ENCODE measurements around the gene NSRP1.
"Not testable (repeated sequence)": the region's sequence is repeated elsewhere in the genome, so short reads cannot be mapped to it uniquely, and the experiment has no call there.

NSRP1 gene

DNA sequence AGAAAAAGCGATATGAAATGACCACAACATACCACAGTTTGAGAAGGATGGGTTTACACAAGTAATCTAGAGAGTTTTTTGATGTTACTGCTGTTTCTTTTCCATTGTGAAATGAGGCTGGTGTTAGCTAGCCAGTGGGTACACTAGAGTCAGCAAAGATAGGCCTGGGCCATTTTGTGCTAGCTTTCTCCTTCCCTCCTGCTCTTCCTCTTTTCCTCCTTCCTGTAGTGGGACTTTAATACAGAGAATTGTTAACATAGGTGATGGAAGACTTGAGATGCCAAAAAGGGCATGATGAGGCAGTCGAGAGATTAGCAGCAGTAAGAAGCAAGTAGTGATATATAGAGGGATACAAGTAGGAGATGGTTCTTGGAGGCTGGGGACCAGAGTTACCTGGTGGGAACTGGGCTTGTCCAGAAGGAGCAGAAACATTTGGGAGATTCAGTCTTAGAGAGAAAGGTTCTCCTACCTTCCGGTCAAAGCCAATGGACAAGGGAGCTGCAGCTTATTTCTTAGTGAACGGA, 7.7 kb downstream of the NSRP1 start:
- no peak for DNase-seq

GRCh38 chr17:30130121-30130520, 13.5 kb downstream of the NSRP1 start:
- no peak for DNase-seq

DNA sequence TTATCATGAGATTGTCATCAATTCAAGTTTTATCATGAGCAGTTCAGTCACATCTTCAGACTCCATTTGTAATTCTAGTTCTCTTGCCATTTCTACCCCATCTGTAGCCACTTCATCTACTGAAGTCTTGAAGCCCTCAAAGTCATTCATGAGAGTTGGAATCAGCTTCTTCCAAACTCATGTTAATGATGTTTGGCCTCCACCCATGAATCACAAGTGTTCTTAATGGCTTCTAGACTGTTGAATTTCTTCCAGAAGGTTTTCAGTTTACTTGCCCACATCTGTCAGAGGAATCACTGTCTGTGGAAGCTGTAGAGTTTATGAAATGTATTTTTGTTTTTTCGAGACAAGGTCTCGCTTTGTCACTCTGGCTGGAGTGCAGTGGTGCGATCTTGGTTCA, 16.0 kb downstream of the NSRP1 start:
- DNase-seq: no peak

DNA sequence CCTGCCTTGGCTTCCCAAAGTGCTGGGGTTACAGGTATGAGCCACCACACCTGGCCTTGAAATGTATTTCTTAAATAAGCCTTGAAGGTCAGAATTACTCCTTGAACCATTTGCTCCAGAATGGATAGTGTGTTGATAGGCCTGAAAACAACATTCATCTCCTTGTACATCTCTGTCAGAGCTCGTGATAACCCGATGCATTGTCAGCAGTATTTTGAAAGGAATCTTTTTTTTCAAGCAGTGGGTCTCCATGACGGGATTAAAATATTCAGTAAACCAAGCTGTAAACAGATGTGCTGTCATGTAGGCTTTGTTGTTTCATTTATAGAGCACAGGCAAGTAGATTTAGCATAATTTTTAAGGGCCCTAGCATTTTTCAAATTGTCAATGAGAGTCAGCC, 16.6 kb downstream of the NSRP1 start:
- no peak for DNase-seq

DNA sequence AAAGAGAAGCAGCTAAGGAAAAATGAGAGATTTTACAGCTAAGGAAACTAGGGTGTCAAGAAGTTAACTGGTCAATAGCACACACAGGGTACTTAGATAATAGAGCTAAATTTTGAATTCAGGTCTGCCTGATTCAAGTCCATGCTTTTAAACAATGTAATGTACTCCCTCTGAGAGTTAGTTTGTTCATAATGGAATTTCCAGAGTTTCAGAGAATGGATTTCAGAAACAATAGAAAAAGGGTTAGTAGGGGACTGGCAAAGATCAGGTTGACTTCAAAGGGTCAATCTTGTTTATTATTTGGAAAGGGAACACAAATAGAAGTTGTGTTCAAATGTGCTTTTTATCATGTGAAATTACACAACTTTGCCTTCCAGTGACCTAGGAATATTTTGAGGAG, 17.9 kb downstream of the NSRP1 start:
- no peak for DNase-seq

GRCh38 chr17:30137158-30137557, 20.5 kb downstream of the NSRP1 start:
- DNase-seq: no peak

DNA sequence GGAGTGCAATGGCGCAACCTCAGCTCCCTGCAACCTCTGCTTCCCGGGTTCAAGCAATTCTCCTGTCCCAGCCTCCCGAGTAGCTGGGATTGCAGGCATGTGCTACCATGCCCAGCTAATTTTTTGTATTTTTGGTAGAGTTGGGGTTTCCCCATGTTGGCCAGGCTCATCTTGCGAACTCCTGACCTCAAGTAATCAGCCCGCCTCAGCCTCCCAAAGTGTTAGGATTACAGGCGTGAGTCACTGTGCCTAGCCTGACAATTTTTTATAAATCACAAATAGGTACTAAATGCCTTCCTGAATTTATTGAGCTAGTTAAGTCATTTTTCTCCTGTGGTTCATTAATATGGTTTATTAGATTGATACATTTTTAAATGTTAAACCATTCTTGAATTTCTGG, 31.2 kb downstream of the NSRP1 start:
- DNase-seq: not testable (repeated sequence)

DNA sequence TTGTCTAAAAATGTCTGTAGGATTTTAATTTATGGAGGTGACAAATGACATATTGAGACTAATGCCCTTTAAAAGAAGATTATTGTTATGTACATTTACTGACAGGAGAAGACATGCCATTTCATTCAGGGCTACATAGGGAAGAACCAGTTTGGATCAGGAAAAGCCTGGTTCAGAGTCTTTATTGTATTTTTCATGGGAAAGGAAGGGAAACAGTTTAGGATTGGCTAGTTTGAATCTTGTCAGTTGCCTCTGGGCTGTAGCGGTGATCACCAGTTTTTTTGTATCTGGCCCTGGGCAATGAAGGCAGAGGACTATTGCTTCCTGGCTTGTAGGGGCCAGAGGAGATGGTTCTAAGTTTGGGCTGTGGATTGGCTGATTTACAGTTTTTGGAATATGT, 31.8 kb downstream of the NSRP1 start:
- no peak for DNase-seq

GRCh38 chr17:30151471-30151870, 34.9 kb downstream of the NSRP1 start:
- no peak for DNase-seq

GRCh38 chr17:30153463-30153862, 36.8 kb downstream of the NSRP1 start:
- DNase-seq: no peak

DNA sequence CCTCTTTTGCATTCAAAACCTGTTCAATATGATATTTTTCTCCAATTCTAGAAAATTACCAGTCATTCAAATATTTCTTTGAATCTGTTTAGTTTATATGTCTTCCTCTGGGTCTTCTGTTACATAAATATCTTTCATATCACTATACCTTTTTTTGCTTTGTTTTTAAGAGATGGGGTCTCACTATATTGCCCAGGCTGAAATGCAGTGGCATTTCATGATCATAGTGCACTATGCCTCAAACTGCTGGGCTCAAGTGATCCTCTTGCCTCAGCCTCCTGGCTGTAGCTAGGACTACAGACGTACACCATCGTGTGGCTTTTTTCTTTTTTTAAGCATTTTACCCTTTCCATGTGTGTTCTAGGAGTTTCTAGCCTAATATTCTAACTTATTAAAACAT, 38.8 kb downstream of the NSRP1 start:
- no peak for DNase-seq

GRCh38 chr17:30158896-30159625, 42.4 kb downstream of the NSRP1 start:
- DNase-seq: no peak

GRCh38 chr17:30160419-30161172, 44.0 kb downstream of the NSRP1 start:
- no peak for DNase-seq

DNA sequence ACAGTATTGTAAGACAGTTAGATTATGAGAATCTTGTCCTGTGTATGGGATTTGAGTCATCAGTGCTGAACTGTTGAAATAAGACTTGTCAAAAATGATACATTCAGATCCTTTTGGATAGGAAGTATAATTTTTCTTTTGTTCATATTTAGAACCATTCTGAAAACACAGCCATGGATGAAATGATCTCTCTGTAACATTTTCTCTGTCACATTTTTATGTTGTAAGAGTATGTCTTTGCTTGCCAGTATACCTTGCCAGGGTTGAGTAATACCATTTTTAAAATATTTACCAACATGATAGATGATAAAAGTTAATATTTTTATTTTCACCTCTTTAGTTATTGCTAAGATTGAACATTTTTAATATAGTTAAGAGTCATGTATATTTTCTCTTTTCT, 45.0 kb downstream of the NSRP1 start:
- no peak for DNase-seq

DNA sequence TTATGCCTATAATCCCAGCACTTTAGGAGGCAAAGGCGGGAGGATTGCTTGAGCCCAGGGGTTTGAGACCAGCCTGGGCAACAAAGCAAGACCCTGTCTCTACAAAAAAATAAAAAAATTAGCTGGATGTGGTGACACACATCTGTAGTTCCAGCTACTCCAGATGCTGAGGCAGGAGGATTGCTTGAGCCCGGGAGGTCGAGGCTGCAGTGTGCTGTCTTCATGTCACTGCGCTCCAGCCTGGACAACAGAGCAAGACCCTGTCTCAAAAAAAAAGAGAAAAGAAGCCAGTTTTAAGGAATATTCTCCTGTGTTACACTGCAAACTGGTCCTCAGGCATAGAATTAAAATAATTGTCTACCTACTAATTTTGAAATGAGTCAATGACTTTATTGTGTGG, 47.9 kb downstream of the NSRP1 start:
- no peak for DNase-seq

GRCh38 chr17:30165147-30165546, 48.5 kb downstream of the NSRP1 start:
- DNase-seq: no peak

GRCh38 chr17:30165960-30166359, 49.3 kb downstream of the NSRP1 start:
- no peak for DNase-seq

GRCh38 chr17:30170415-30170987, 53.9 kb downstream of the NSRP1 start:
- peak; percentile 40 for DNase-seq

DNA sequence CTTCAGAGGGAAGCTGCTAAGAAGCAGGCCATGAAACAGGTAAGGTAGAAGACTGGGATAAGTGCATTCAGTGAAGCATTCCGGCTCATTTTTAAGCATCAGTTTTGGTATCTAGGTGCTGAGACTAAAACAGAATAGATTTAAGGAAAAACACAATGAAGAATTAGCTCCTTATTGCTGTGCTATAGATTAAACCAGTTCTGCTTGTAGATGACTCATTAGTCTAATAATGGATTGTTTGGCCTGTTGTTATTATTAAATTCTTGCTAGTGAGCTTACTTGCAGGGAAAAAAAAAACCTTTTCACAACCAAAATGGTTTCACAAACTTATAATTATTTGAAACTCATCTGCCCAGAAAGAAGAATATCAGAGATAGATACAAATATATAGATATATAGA, 55.9 kb downstream of the NSRP1 start:
- DNase-seq: peak; percentile 3

DNA sequence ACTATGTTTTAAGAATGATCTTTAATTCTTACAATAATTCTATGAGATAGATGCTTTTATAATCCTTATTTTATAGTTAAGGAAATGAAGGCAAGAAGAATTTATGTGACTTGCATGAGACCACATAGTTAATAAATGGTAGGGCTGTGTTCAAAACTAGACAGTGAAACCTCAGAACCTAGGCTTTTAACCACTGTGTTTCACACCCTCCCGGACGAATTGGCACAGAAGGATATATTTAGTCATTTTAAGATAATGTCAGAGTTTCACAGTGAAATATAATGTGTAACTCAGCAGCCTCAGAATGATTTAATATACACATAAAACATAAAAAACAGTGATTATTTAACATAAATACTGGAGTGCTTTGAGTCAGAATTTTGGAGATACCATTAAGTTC, 57.0 kb downstream of the NSRP1 start:
- no peak for DNase-seq

DNA sequence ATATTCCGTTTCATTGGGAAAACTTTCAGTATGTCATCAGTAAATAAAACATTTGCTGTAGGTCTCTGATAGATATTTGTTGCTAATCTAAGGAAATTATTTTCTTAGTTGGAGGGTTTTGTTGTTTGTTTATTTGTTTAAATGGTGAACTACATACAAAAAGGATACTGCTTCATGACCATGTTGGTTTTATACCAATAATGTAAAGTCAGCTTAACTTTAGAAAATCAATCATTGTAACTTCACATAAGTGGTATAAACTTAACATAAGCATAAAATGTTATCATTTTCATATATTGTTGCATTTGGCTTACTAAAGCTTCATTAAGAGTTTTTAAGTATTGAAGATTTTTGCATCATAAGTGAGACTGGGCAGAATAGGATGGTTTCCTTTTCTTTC, 57.9 kb downstream of the NSRP1 start:
- DNase-seq: no peak

DNA sequence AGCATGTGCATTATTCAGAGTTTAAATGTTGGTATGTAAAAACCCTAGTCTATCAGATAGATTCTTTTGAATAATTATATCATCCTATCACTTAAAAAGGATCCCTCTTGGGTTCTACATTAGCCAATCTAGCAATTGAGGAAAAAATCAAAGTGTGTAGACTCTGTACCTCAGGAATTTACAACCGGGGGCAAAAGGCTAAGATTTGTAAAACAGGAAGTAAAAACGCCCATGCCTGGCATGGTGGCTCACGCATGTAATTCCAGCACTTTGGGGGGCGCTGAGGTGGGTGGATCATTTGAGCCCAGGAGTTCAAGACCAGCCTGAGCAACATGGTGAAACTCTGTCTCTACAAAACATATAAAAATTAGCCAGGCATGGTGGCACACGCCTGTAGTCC, 60.2 kb downstream of the NSRP1 start:
- DNase-seq: no peak

- no peak for DNase-seq
These were observed 70.1 kb downstream of the NSRP1 start for GRCh38 chr17:30186761-30187160.

- no peak for DNase-seq
These were observed 71.0 kb downstream of the NSRP1 start for GRCh38 chr17:30187573-30187972.

Measured in DMS53 (cell line).